ENCODE measurements around the gene ZNF385B.

The ZNF385B gene

GRCh38 chr2:179558010-179558934, 303.1 kb downstream of the ZNF385B start:
- no peak for DNase-seq (ENCODE audit: low read depth in 2 of 2, low spot score in 1 of 2)

GRCh38 chr2:179556425-179556824, 305.0 kb downstream of the ZNF385B start:
- no peak for DNase-seq (ENCODE audit: low read depth in 2 of 2, low spot score in 1 of 2)

GRCh38 chr2:179555691-179556283, 305.6 kb downstream of the ZNF385B start:
- no peak for DNase-seq (ENCODE audit: low read depth in 2 of 2, low spot score in 1 of 2)

GRCh38 chr2:179554639-179555386, 306.6 kb downstream of the ZNF385B start:
- no peak for DNase-seq (ENCODE audit: low read depth in 2 of 2, low spot score in 1 of 2)

- DNase-seq (ENCODE audit: low read depth in 2 of 2, low spot score in 1 of 2) = no peak
Measured at GRCh38 chr2:179553382-179553781, 308.0 kb downstream of the ZNF385B start.

- DNase-seq (ENCODE audit: low read depth in 2 of 2, low spot score in 1 of 2) = no peak
Measured at GRCh38 chr2:179551539-179552045, 309.8 kb downstream of the ZNF385B start.

- DNase-seq (ENCODE audit: low read depth in 2 of 2, low spot score in 1 of 2) = no peak
Measured at GRCh38 chr2:179550849-179551248, 310.6 kb downstream of the ZNF385B start.

GRCh38 chr2:179550214-179550613, 311.2 kb downstream of the ZNF385B start:
- no peak for DNase-seq (ENCODE audit: low read depth in 2 of 2, low spot score in 1 of 2)

- DNase-seq (ENCODE audit: low read depth in 2 of 2, low spot score in 1 of 2) = no peak
Measured at GRCh38 chr2:179546656-179547055, 314.8 kb downstream of the ZNF385B start.

- no peak for DNase-seq (ENCODE audit: low read depth in 2 of 2, low spot score in 1 of 2)
Measured at GRCh38 chr2:179545024-179545423, 316.4 kb downstream of the ZNF385B start.

- DNase-seq (ENCODE audit: low read depth in 2 of 2, low spot score in 1 of 2) = no peak
Measured at GRCh38 chr2:179543361-179543901, 318.0 kb downstream of the ZNF385B start.

GRCh38 chr2:179541586-179541985, 319.8 kb downstream of the ZNF385B start:
- DNase-seq (ENCODE audit: low read depth in 2 of 2, low spot score in 1 of 2) = no peak

- no peak for DNase-seq (ENCODE audit: low read depth in 2 of 2, low spot score in 1 of 2)
Measured at GRCh38 chr2:179539124-179539511, 322.3 kb downstream of the ZNF385B start.

- DNase-seq (ENCODE audit: low read depth in 2 of 2, low spot score in 1 of 2) = no peak
Measured at GRCh38 chr2:179538406-179539123, 322.8 kb downstream of the ZNF385B start.

GRCh38 chr2:179536185-179536584, 325.2 kb downstream of the ZNF385B start:
- DNase-seq (ENCODE audit: low read depth in 2 of 2, low spot score in 1 of 2) = no peak

- no peak for DNase-seq (ENCODE audit: low read depth in 2 of 2, low spot score in 1 of 2)
Measured at GRCh38 chr2:179533875-179534274, 327.5 kb downstream of the ZNF385B start.

GRCh38 chr2:179532863-179533278, 328.5 kb downstream of the ZNF385B start:
- DNase-seq (ENCODE audit: low read depth in 2 of 2, low spot score in 1 of 2) = no peak

- DNase-seq (ENCODE audit: low read depth in 2 of 2, low spot score in 1 of 2) = no peak
Measured at GRCh38 chr2:179528576-179529069, 332.8 kb downstream of the ZNF385B start.

- DNase-seq (ENCODE audit: low read depth in 2 of 2, low spot score in 1 of 2) = no peak
Measured at GRCh38 chr2:179525340-179525739, 336.1 kb downstream of the ZNF385B start.

GRCh38 chr2:179524809-179525339, 336.5 kb downstream of the ZNF385B start:
- no peak for DNase-seq (ENCODE audit: low read depth in 2 of 2, low spot score in 1 of 2)

Measured in stimulated activated CD8-positive, alpha-beta memory T cell treated with anti-CD3 and anti-CD28 coated beads, Interleukin-4, amount 100 ng/mL, for 4 hours (primary cell).